IMR-90 (cell line): ENCODE measurements around the gene EPHA10. TPM values are rescaled to one million over a fixed set of nuclear protein-coding genes. Genes with fewer than 3 reads are reported as not detected.
A peak's percentile ranks its signal among the peaks of the same experiment; 100 is the strongest.

Experiments
- ATAC-seq: fragments of 200-7000 bp; cut with Tn5 transposase; 2 replicates; pipeline ENCODE4 v1.9.1; 2020; ENCODE audit warnings: low read depth, mild to moderate bottlenecking, moderate library complexity
- BruUV-seq: library from RNA; stranded (reverse); fragments of 400-500 nt; replicated peaks from 2 replicates; lab custom pipeline; 2021; lab: Mats Ljungman, UMichigan
- CTCF ChIA-PET: fragments of 300-600 bp; formaldehyde crosslinking; extraction: SDS; loops from one replicate; lab custom pipeline; 2021; ENCODE audit warnings: antibody characterized with exemption; lab: Yijun Ruan, JAX
- POLR2A ChIA-PET: fragments of 300-600 bp; sonication (Branson Sonifier 250); formaldehyde crosslinking; loops from one replicate; lab custom pipeline; 2022; ENCODE audit warnings: antibody characterized with exemption; ENCODE audit not compliant: unreplicated experiment; lab: Charles Lee
- DNase-seq: peaks from one replicate; pipeline ENCODE4 v3.0.0; 2013
- H2AFZ ChIP-seq: replicated peaks from 2 replicates; pipeline ENCODE3; 2013; ENCODE audit warnings: low read length, mild to moderate bottlenecking; ENCODE audit not compliant: poor library complexity
- H2AK5ac ChIP-seq: 2 replicates; pipeline ENCODE4 v1.6.1; 2013; ENCODE audit warnings: low read depth, low read length, inconsistent platforms
- H2AK9ac ChIP-seq: replicated peaks from 2 replicates; pipeline ENCODE3; 2013; ENCODE audit warnings: mild to moderate bottlenecking, low read depth, low read length, moderate library complexity; ENCODE audit not compliant: poor library complexity
- H2BK120ac ChIP-seq: 2 replicates; pipeline ENCODE4 v1.6.1; 2013; ENCODE audit warnings: low read depth, low read length, inconsistent platforms
- H2BK15ac ChIP-seq: 3 replicates; pipeline ENCODE4 v1.6.1; 2013; ENCODE audit warnings: low read depth, low read length, inconsistent platforms
- H2BK20ac ChIP-seq: 2 replicates; pipeline ENCODE4 v1.6.1; 2013; ENCODE audit warnings: low read depth, mild to moderate bottlenecking, inconsistent platforms, low read length, moderate library complexity
- H2BK5ac ChIP-seq: 2 replicates; pipeline ENCODE4 v1.6.1; 2013; ENCODE audit warnings: mild to moderate bottlenecking, low read depth, low read length, inconsistent platforms; ENCODE audit not compliant: poor library complexity, severe bottlenecking
- H3K14ac ChIP-seq: replicated peaks from 2 replicates; pipeline ENCODE4 v1.6.1; 2013; ENCODE audit warnings: low read depth, low read length, inconsistent platforms
- H3K18ac ChIP-seq: 2 replicates; pipeline ENCODE4 v1.6.1; 2013; ENCODE audit warnings: low read depth, low read length, control low read depth
- H3K23ac ChIP-seq: 2 replicates; pipeline ENCODE4 v1.6.1; 2013; ENCODE audit warnings: low read depth, low read length, inconsistent platforms
- H3K27ac ChIP-seq: 2 replicates; pipeline ENCODE4 v1.5.1; 2013; ENCODE audit warnings: mild to moderate bottlenecking, control low read depth, low read length; ENCODE audit not compliant: insufficient read depth
- H3K27me3 ChIP-seq: 2 replicates; pipeline ENCODE4 v1.6.1; 2013; ENCODE audit warnings: low read length; ENCODE audit not compliant: control insufficient read depth, insufficient read depth
- H3K36me3 ChIP-seq: 2 replicates; pipeline ENCODE4 v1.6.1; 2013; ENCODE audit warnings: low read length, mixed read lengths; ENCODE audit not compliant: control insufficient read depth, insufficient read depth
- H3K4ac ChIP-seq: 2 replicates; pipeline ENCODE4 v1.6.1; 2013; ENCODE audit warnings: low read depth, low read length, inconsistent platforms
- H3K4me1 ChIP-seq: 2 replicates; pipeline ENCODE4 v1.6.1; 2013; ENCODE audit warnings: low read length, mixed read lengths; ENCODE audit not compliant: control insufficient read depth, insufficient read depth
- H3K4me2 ChIP-seq: 2 replicates; pipeline ENCODE4 v1.6.1; 2013; ENCODE audit warnings: low read depth, mild to moderate bottlenecking, control low read depth, low read length, moderate library complexity
- H3K4me3 ChIP-seq: 2 replicates; pipeline ENCODE4 v1.5.1; 2013; ENCODE audit warnings: low read depth, mild to moderate bottlenecking, control low read depth, low read length, moderate library complexity; ENCODE audit not compliant: insufficient read depth
- H3K56ac ChIP-seq: 2 replicates; pipeline ENCODE4 v1.6.1; 2013; ENCODE audit warnings: low read length, inconsistent platforms; ENCODE audit not compliant: insufficient read depth; ENCODE audit errors: extremely low read depth
- H3K79me1 ChIP-seq, 2 experiments: 2 replicates each; pipeline ENCODE4 v1.6.1; 2013; ENCODE audit warnings: low read length in 2 of 2, inconsistent platforms in 1 of 2, low read depth in 1 of 2
- H3K9ac ChIP-seq: 2 replicates; pipeline ENCODE4 v1.6.1; 2013; ENCODE audit warnings: low read depth, low read length, control low read depth
- H3K9me1 ChIP-seq: 2 replicates; pipeline ENCODE4 v1.6.1; 2013; ENCODE audit warnings: low read length, inconsistent platforms; ENCODE audit not compliant: insufficient read depth
- H3K9me3 ChIP-seq: 2 replicates; pipeline ENCODE4 v1.6.1; 2013; ENCODE audit warnings: low read length; ENCODE audit not compliant: control insufficient read depth, insufficient read depth
- H4K20me1 ChIP-seq: 2 replicates; pipeline ENCODE4 v1.6.1; 2013; ENCODE audit warnings: low read length, inconsistent platforms; ENCODE audit not compliant: insufficient read depth
- H4K5ac ChIP-seq: 2 replicates; pipeline ENCODE4 v1.6.1; 2013; ENCODE audit warnings: mild to moderate bottlenecking, low read depth, low read length, control low read depth
- H4K8ac ChIP-seq, 2 experiments: 2 replicates each; pipeline ENCODE4 v1.6.1; 2013; ENCODE audit warnings: low read depth in 2 of 2, low read length in 2 of 2, control low read depth in 1 of 2, inconsistent platforms in 1 of 2
- H4K91ac ChIP-seq: 2 replicates; pipeline ENCODE4 v1.6.1; 2013; ENCODE audit warnings: low read depth, low read length, inconsistent platforms; ENCODE audit not compliant: insufficient read depth
- BHLHE40 ChIP-seq: fragments of 150-350 bp; IDR thresholded peaks from 2 replicates; pipeline ENCODE4 v1.6.1; 2016; ENCODE audit warnings: mild to moderate bottlenecking, low read depth, low read length
- CHD1 ChIP-seq: IDR thresholded peaks from 2 replicates; pipeline ENCODE4 v1.6.1; 2012; ENCODE audit warnings: low read depth, low read length, improper control_type of control experiment
- FOS ChIP-seq: fragments of 150-350 bp; IDR thresholded peaks from 2 replicates; pipeline ENCODE4 v1.6.1; 2016; ENCODE audit warnings: low read depth, low read length
- MAFK ChIP-seq: IDR thresholded peaks from 2 replicates; pipeline ENCODE4 v1.6.1; 2012; ENCODE audit warnings: low read depth, low read length, improper control_type of control experiment
- MAZ ChIP-seq: IDR thresholded peaks from 2 replicates; pipeline ENCODE4 v1.6.1; 2012; ENCODE audit warnings: low read depth, mild to moderate bottlenecking, low read length, improper control_type of control experiment, moderate library complexity, borderline replicate concordance
- MXI1 ChIP-seq: IDR thresholded peaks from 2 replicates; pipeline ENCODE4 v1.6.1; 2012; ENCODE audit warnings: low read depth, mild to moderate bottlenecking, low read length, moderate library complexity, borderline replicate concordance
- POLR2A ChIP-seq: IDR thresholded peaks from 2 replicates; pipeline ENCODE4 v1.6.1; 2012; ENCODE audit warnings: mild to moderate bottlenecking, low read depth, low read length
- RAD21 ChIP-seq: IDR thresholded peaks from 2 replicates; pipeline ENCODE4 v1.6.1; 2012; ENCODE audit warnings: low read length, improper control_type of control experiment
- RCOR1 ChIP-seq: IDR thresholded peaks from 2 replicates; pipeline ENCODE4 v1.6.1; 2012; ENCODE audit warnings: mild to moderate bottlenecking, low read length, improper control_type of control experiment; ENCODE audit not compliant: insufficient replicate concordance
- RFX5 ChIP-seq: IDR thresholded peaks from 2 replicates; pipeline ENCODE4 v1.8.0; 2012; ENCODE audit warnings: low read depth, mild to moderate bottlenecking, low read length, moderate library complexity
- WGBS, 2 experiments: methylation state at CpG; one replicate each; pipeline versions ENCODE4 v1.1.5 to v1.1.7; 2013; ENCODE audit warnings: missing lambda C conversion rate in 2 of 2; ENCODE audit not compliant: insufficient read length in 1 of 2; ENCODE audit errors: extremely low coverage in 2 of 2; 5-methylcytosine and 5-hydroxymethylcytosine counted together
- dilution Hi-C: fragments of 300-500 bp; cut with HindIII; formaldehyde crosslinking; loops from one replicate; pipeline ENCODE4 v1.14.3; 2018; ENCODE audit warnings: low sequenced_read_pairs; ENCODE audit not compliant: unreplicated experiment
- in situ Hi-C: fragments of 300-500 bp; cut with MboI; formaldehyde crosslinking; loops from 3 replicates; pipeline ENCODE4 v1.14.3; 2019; ENCODE audit warnings: low sequenced_read_pairs, inconsistent platforms, mixed read lengths
- intact Hi-C: fragments of 100-400 bp; cut with micrococcal nuclease; formaldehyde crosslinking; loops from 2 replicates; pipeline ENCODE4 v1.10.0; 2022
- polyA plus RNA-seq, 3 experiments: library from polyadenylated mRNA; depleted of rRNA; stranded (reverse); fragments of >200 nt; gene quantifications; 2 replicates each; pipeline ENCODE4 v1.2.3, GENCODE V29; 2012; ENCODE audit warnings: low replicate concordance in 1 of 3
- total RNA-seq: library from RNA; depleted of rRNA; stranded (reverse); fragments of >200 nt; gene quantifications from 2 replicates; pipeline ENCODE4 v1.2.3, GENCODE V29; 2012
- TF ChIP-seq, protein P1 (sequence below): fragments of 150-350 bp; IDR thresholded peaks from 2 replicates; pipeline ENCODE4 v1.6.1; 2017; ENCODE audit warnings: mild to moderate bottlenecking, antibody characterized with exemption, low read length, low read depth
- TF ChIP-seq, protein P2 (sequence below): fragments of 150-350 bp; IDR thresholded peaks from 2 replicates; pipeline ENCODE4 v1.6.1; 2016; ENCODE audit warnings: low read depth, mild to moderate bottlenecking, low read length, moderate library complexity, borderline replicate concordance
- TF ChIP-seq, protein P3 (sequence below): conservative IDR thresholded peaks from 2 replicates; pipeline ENCODE4 v1.5.1; 2012; ENCODE audit warnings: mild to moderate bottlenecking, low read depth, low read length, improper control_type of control experiment

The EPHA10 gene
- total and polyA plus RNA-seq, 2 of the 4 experiments (the other 2 are of a cell fraction) = not detected

DNA sequence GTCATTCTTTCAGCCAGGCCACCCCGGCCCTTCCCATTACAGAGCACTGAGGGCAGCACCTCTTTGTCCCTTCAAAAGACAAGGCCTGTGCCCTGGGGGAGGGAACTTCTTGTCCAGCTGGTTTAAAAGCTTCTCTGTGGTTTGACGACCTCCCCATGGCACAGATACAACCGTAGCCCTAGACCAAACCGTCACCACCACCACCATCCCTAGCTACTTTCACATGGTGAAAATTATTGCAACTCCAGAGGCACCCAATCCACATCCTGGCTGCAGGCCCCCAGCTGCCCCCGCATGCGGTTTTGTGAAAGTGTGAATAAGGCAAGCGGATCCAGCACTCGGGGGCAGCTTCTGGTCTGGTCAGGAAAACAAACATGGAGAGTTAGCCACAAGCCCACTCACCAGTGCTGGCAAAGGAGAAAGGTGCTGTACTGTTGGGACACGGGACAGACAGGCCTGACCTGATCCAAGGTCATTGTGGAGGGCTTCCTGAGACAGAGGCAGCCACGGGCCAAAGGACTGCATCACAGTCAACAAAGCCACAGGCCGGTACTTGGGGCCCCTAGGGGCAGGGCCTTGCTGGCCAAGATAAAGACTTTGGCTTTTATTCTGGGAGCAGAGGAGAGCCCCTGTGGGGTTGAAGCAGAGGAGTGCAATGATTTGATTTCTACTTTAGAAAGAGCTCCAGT lies 41.4 kb downstream of the EPHA10 start:
- Histone ChIP-seq H3K23ac (no peak overlapping the region), H3K56ac (no peak overlapping the region), H2BK5ac (no peak overlapping the region), H2AK5ac (no peak overlapping the region), H3K9ac (no peak overlapping the region), H2BK20ac (no peak overlapping the region), H3K36me3 (no peaks in the 10 kb centered on the region), H3K4me3 (no peak overlapping the region), H3K79me1 (no peaks in the 10 kb centered on the region), H3K18ac (no peak overlapping the region), H2BK15ac (no peak overlapping the region), H4K20me1 (no peaks in the 10 kb centered on the region; the same call in 1 of the 2 replicates), H2BK120ac (no peak overlapping the region), H4K8ac (no peak overlapping the region), H4K5ac (no peak overlapping the region), H3K27ac (no peak overlapping the region), H3K9me3 (no peaks in the 10 kb centered on the region), H3K9me1 (no peaks in the 10 kb centered on the region), H3K14ac (no peak overlapping the region), H3K4me2 (no peak overlapping the region), H2AFZ (no peak overlapping the region), H3K4me1 (no peaks in the 10 kb centered on the region), H2AK9ac (peak overlapping the region; percentile 13), H3K27me3 (peaks cover 35% of the 10 kb centered on the region), H3K4ac (no peak overlapping the region), H4K91ac (no peak overlapping the region)
- dilution Hi-C loops (no loop called here), in situ Hi-C loops (no loop called here), intact Hi-C loops (no loop called here)
- TF ChIP-seq RCOR1 (no peak), FOS (no peak), BHLHE40 (no peak), POLR2A (no peak), RAD21 (no peak), RFX5 (no peak), CHD1 (no peak), MAZ (no peak), MXI1 (no peak), MAFK (no peak)
- TF ChIP-seq, protein P1, sequence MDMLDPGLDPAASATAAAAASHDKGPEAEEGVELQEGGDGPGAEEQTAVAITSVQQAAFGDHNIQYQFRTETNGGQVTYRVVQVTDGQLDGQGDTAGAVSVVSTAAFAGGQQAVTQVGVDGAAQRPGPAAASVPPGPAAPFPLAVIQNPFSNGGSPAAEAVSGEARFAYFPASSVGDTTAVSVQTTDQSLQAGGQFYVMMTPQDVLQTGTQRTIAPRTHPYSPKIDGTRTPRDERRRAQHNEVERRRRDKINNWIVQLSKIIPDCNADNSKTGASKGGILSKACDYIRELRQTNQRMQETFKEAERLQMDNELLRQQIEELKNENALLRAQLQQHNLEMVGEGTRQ = no peak
- TF ChIP-seq, protein P2, sequence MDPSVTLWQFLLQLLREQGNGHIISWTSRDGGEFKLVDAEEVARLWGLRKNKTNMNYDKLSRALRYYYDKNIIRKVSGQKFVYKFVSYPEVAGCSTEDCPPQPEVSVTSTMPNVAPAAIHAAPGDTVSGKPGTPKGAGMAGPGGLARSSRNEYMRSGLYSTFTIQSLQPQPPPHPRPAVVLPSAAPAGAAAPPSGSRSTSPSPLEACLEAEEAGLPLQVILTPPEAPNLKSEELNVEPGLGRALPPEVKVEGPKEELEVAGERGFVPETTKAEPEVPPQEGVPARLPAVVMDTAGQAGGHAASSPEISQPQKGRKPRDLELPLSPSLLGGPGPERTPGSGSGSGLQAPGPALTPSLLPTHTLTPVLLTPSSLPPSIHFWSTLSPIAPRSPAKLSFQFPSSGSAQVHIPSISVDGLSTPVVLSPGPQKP = no peak
- TF ChIP-seq, protein P3, sequence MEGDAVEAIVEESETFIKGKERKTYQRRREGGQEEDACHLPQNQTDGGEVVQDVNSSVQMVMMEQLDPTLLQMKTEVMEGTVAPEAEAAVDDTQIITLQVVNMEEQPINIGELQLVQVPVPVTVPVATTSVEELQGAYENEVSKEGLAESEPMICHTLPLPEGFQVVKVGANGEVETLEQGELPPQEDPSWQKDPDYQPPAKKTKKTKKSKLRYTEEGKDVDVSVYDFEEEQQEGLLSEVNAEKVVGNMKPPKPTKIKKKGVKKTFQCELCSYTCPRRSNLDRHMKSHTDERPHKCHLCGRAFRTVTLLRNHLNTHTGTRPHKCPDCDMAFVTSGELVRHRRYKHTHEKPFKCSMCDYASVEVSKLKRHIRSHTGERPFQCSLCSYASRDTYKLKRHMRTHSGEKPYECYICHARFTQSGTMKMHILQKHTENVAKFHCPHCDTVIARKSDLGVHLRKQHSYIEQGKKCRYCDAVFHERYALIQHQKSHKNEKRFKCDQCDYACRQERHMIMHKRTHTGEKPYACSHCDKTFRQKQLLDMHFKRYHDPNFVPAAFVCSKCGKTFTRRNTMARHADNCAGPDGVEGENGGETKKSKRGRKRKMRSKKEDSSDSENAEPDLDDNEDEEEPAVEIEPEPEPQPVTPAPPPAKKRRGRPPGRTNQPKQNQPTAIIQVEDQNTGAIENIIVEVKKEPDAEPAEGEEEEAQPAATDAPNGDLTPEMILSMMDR = no peak
- DNase-seq (no peak), ATAC-seq (no peak)
- POLR2A ChIA-PET = no interaction called here
- WGBS, 2 experiments = 45% methylated on average over 3 of the region's 11 CpGs; no CpG with 5 or more reads in 1 of the 2 experiments
- CTCF ChIA-PET = no interaction called here
- no TSS peak for BruUV-seq
